ENCODE results near the gene LANCL2. TPM values are rescaled to one million over a fixed set of nuclear protein-coding genes. Genes with fewer than 3 reads are reported as not detected.

Gene LANCL2
- total RNA-seq, 4 donors from 2014 or later, result 6.4 to 12.8 (median 9.7) TPM

DNA sequence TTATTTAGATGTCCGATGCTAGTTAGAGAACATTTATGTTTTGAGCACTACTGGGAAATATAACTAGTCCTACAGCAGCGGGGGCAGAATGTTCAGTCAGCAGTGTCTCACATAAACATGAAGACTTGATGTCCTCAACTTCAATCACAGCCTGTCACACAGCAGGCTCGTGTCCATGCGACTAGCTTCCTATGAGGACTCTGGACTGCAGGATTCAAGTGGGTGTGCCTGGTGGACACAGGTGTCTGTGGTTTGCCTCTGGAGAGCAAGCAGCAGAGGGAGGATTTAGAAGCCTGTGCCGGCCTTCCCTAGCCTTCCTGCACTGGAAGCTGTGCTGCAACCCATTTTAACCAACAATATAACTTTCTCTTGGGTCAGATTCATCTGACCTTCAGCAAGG, 30.0 kb upstream of the LANCL2 start:
- TF ChIP-seq, protein P1, sequence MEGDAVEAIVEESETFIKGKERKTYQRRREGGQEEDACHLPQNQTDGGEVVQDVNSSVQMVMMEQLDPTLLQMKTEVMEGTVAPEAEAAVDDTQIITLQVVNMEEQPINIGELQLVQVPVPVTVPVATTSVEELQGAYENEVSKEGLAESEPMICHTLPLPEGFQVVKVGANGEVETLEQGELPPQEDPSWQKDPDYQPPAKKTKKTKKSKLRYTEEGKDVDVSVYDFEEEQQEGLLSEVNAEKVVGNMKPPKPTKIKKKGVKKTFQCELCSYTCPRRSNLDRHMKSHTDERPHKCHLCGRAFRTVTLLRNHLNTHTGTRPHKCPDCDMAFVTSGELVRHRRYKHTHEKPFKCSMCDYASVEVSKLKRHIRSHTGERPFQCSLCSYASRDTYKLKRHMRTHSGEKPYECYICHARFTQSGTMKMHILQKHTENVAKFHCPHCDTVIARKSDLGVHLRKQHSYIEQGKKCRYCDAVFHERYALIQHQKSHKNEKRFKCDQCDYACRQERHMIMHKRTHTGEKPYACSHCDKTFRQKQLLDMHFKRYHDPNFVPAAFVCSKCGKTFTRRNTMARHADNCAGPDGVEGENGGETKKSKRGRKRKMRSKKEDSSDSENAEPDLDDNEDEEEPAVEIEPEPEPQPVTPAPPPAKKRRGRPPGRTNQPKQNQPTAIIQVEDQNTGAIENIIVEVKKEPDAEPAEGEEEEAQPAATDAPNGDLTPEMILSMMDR (IDR thresholded peaks at IDR 0.05), result no peak
- no peak for TF ChIP-seq POLR2A (IDR thresholded peaks at IDR 0.05)
- Histone ChIP-seq H3K27me3 (no peaks in the 10 kb centered on the region), H3K27ac (no peak overlapping the region), H3K4me3 (no peak overlapping the region), H3K4me1 (no peaks in the 10 kb centered on the region), H3K9me3 (no peaks in the 10 kb centered on the region), H3K36me3 (no peaks in the 10 kb centered on the region)
- DNase-seq, result no peak
- WGBS, 2 donors, result 81 to 89% methylated on average over 3 to 5 of the region's 5 CpGs
- intact Hi-C loops (cut with DNase I), result no loop called here

DNA sequence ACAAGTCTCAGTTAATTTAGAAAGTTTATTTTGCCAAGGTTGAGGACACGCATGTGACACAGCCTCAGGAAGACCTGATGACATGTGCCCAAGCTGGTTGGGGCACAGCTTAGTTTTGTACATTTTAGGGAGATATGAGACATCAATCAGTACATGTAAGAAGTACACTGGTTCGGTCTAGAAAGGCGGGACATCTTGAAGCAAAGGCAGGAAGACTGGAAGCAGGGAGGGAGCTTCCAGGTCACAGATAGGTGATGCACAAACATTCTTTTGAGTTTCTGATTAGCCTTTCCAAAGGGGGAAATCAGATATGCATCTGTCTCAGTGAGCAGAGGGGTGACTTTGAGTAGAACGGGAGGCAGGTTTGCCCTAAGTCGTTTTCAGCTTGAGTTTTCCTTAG, 29.4 kb upstream of the LANCL2 start:
- TF ChIP-seq, protein P1 (IDR thresholded peaks at IDR 0.05), result no peak
- no peak for TF ChIP-seq POLR2A (IDR thresholded peaks at IDR 0.05)
- Histone ChIP-seq H3K27ac (no peak overlapping the region), H3K27me3 (no peaks in the 10 kb centered on the region), H3K4me1 (no peaks in the 10 kb centered on the region), H3K4me3 (no peak overlapping the region), H3K36me3 (no peaks in the 10 kb centered on the region), H3K9me3 (no peaks in the 10 kb centered on the region)
- intact Hi-C loops (cut with DNase I), result no loop called here
- WGBS, 2 donors, result 67 to 83% methylated on average over 4 to 5 of the region's 5 CpGs
- DNase-seq, result no peak

DNA sequence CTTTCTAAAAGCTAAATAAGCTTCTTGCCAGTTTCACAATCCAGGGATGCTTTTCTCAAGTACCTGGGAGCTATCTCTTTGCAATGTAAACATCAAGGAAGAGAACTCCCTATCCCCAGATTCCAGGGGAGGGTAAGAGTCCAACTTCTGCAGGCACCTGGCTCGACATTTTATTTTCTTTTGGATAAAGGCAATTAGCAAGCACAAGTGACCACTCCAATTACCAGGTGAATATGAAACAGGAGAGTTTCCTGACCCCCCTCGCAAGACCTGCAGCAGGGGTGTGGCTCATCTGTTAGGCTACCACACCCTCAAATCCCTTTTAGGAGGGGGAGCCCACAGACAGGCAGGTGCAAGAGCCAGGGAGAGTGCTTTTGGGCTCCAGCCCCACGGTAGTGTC, 28.6 kb upstream of the LANCL2 start:
- H3K27me3 ChIP-seq, result no peaks in the 10 kb centered on the region
- no peaks in the 10 kb centered on the region for H3K9me3 ChIP-seq
- 28 to 54% methylated on average over 2 of the region's 3 CpGs for WGBS, 2 donors
- no peaks in the 10 kb centered on the region for H3K4me1 ChIP-seq
- H3K4me3 ChIP-seq, result no peak overlapping the region
- H3K27ac ChIP-seq, result no peak overlapping the region
- intact Hi-C loops (cut with DNase I), result no loop called here
- no peak for TF ChIP-seq POLR2A (IDR thresholded peaks at IDR 0.05)
- TF ChIP-seq, protein P1 (IDR thresholded peaks at IDR 0.05), result no peak
- no peaks in the 10 kb centered on the region for H3K36me3 ChIP-seq
- no peak for DNase-seq

DNA sequence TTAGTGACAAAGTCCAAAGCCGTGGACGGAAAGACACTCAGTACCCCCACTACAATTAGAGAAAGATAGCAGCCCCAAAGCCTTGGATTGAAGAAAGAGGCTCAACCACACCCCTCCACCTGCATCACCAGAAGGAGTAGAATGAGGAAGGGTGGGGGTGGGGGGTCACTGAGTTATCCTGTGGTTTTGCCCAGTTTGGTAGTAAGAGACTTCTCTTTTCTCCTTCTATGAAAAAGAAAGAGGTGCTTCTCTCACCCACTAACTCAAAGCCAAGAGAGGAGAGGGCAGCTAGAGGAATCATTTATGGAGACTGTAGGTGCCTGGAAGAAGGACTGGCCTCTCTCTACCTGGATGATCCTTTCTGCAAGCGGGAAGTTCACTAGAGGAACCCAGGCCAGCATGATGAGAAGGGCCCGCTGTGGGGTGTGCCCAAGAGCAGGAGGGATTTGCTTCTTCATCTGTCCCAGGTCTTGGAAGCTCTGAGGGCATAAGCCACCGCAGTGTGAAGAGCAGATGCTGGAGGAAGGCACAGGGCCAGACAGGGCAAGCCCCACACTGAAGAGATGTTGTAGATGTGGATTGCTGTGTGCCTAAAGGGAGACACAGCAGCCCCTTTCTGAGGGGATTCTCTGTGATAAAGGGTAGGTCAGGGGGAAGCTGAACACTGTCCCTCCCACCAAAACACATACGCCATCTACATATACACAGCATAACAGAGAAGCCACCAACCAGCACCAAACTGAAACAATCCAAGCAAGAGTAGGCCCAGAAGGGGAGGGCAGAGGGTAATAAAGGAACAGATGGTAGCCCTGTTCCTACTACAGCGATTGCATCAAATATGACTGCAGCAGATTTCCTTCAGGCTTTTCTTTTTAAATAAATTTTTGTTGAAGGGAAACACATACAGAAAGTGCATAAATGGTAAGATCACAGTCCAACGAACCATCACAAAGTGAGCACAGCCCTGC, 25.8 kb upstream of the LANCL2 start:
- Histone ChIP-seq H3K4me1 (no peaks in the 10 kb centered on the region), H3K9me3 (peaks cover 0 to 4% (median 0%) of the 10 kb centered on the region in 3 donors), H3K36me3 (no peaks in the 10 kb centered on the region), H3K27me3 (peaks cover 0 to 4% (median 0%) of the 10 kb centered on the region in 4 donors), H3K4me3 (no peak overlapping the region), H3K27ac (no peak overlapping the region)
- intact Hi-C loops (cut with DNase I), result no loop called here
- no peak for DNase-seq
- 67 to 68% methylated on average over 6 to 7 of the region's 8 CpGs for WGBS, 2 donors
- TF ChIP-seq, protein P1 (IDR thresholded peaks at IDR 0.05), result no peak
- no peak for TF ChIP-seq POLR2A (IDR thresholded peaks at IDR 0.05)

DNA sequence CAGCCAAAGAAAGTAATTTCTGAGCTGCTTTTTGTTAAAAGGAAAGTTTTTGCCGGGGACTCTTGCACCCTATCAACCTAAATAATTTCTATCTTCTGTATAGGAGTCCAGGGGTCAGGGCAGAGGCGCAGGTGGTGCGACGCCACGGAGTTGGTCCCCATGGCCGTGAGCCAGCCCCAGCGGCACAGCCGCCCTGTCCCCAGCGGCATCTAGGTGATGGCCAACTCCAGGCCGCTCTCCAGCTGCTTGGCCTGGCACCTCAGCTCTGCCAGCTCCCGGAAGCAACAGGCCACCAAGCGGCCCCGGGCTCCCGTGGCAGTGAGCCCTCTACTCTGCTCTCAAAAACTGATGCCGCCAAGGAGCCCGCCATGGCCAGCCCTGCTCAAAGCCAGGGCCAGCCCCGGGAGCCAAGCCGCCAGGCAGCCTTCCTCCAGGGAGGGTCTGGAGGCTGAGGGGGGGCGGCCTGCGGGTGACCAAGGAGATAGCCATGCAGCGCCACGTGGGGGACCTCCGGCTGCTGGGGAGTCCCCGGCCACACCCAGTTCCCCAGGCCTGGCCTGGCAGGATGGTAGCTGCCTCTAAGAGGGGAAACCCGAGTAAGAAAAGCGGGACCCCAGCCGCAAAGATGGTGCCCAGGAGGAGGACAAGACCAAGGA, 22.8 kb upstream of the LANCL2 start:
- Histone ChIP-seq H3K4me1 (no peaks in the 10 kb centered on the region), H3K9me3 (peaks cover 0 to 11% (median 0%) of the 10 kb centered on the region in 3 donors), H3K27me3 (peaks cover 0 to 16% (median 0%) of the 10 kb centered on the region in 4 donors), H3K4me3 (no peak overlapping the region), H3K36me3 (no peaks in the 10 kb centered on the region), H3K27ac (no peak overlapping the region)
- intact Hi-C loops (cut with DNase I), result no loop called here
- WGBS, 2 donors, result 94% methylated on average over 3 to 12 of the region's 27 CpGs
- TF ChIP-seq, protein P1 (IDR thresholded peaks at IDR 0.05), result no peak
- TF ChIP-seq POLR2A (IDR thresholded peaks at IDR 0.05), result no peak
- no peak for DNase-seq
